H1 (cell line): Measurements from ENCODE around the gene CD58. TPM values are rescaled to one million over a fixed set of nuclear protein-coding genes. Genes with fewer than 3 reads are reported as not detected.

Source experiments
- CTCF ChIA-PET: fragments of 300-600 bp; sonication (Branson Sonifier 250); formaldehyde crosslinking; loops from one replicate; lab custom pipeline; 2021; ENCODE audit not compliant: partially characterized antibody; lab: Charles Lee
- POLR2A ChIA-PET: fragments of 300-600 bp; sonication (Branson Sonifier 250); formaldehyde crosslinking; loops from one replicate; lab custom pipeline; 2021; ENCODE audit warnings: inconsistent platforms; ENCODE audit not compliant: partially characterized antibody; lab: Charles Lee
- DNase-seq, 2 experiments: peaks; one replicate each; pipeline versions ENCODE4 v3.0.0 to v3.0.0-alpha.2; 2010 to 2022; ENCODE audit warnings: low spot score in 2 of 2, low read depth in 1 of 2, mixed read lengths in 1 of 2
- FAIRE-seq: peaks from 2 replicates; lab custom pipeline; 2011; peaks lifted over from hg19 to GRCh38; lab: Jason Lieb, UNC
- H2AFZ ChIP-seq: 2 replicates; pipeline ENCODE4 v1.8.1; 2012; ENCODE audit warnings: low read length, inconsistent platforms
- H2AK5ac ChIP-seq: 2 replicates; pipeline ENCODE4 v1.6.1; 2013; ENCODE audit warnings: low read depth, low read length
- H2BK120ac ChIP-seq: replicated peaks from 2 replicates; pipeline ENCODE3; 2013; ENCODE audit warnings: low read depth, low read length, inconsistent platforms
- H2BK12ac ChIP-seq: 2 replicates; pipeline ENCODE4 v1.6.1; 2013; ENCODE audit warnings: low read depth, low read length
- H2BK15ac ChIP-seq: 2 replicates; pipeline ENCODE4 v1.6.1; 2013; ENCODE audit warnings: low read length
- H2BK20ac ChIP-seq: 2 replicates; pipeline ENCODE4 v1.6.1; 2013; ENCODE audit warnings: low read length
- H2BK5ac ChIP-seq: 2 replicates; pipeline ENCODE4 v1.6.1; 2013; ENCODE audit warnings: low read depth, low read length
- H3K14ac ChIP-seq: 2 replicates; pipeline ENCODE4 v1.6.1; 2013; ENCODE audit warnings: inconsistent platforms; ENCODE audit not compliant: insufficient read length
- H3K18ac ChIP-seq: 2 replicates; pipeline ENCODE4 v1.6.1; 2013; ENCODE audit warnings: low read length; ENCODE audit errors: extremely low read depth
- H3K23ac ChIP-seq: 2 replicates; pipeline ENCODE4 v1.6.1; 2013; ENCODE audit warnings: inconsistent platforms; ENCODE audit not compliant: insufficient read length
- H3K23me2 ChIP-seq: 2 replicates; pipeline ENCODE4 v1.6.1; 2013; ENCODE audit warnings: low read depth, low read length
- H3K27ac ChIP-seq: 2 replicates; pipeline ENCODE4 v1.6.1; 2011; ENCODE audit warnings: low read depth, low read length, inconsistent platforms
- H3K27me3 ChIP-seq, 4 experiments: replicated peaks in 1 of 4; 1 replicate in 1 of 4; 2 replicates in 3 of 4; pipeline versions ENCODE4 v1.6.1 to v1.8.1; 2011 to 2013; ENCODE audit warnings: low read length in 3 of 4, mild to moderate bottlenecking in 3 of 4, inconsistent platforms in 2 of 4, mixed read lengths in 2 of 4, moderate library complexity in 1 of 4; ENCODE audit not compliant: control insufficient read depth in 3 of 4, insufficient read depth in 3 of 4; ENCODE audit errors: extremely low read depth in 1 of 4
- H3K36me3 ChIP-seq, 4 experiments: 2 replicates each; pipeline versions ENCODE4 v1.6.1 to v1.8.1; 2011 to 2013; ENCODE audit warnings: mild to moderate bottlenecking in 4 of 4, low read length in 3 of 4, moderate library complexity in 2 of 4, control low read depth in 1 of 4, inconsistent platforms in 1 of 4; ENCODE audit not compliant: insufficient read depth in 4 of 4, control insufficient read depth in 2 of 4
- H3K4ac ChIP-seq: replicated peaks from 2 replicates; pipeline ENCODE3; 2013; ENCODE audit warnings: low read length, low read depth, mixed read lengths, inconsistent platforms; ENCODE audit not compliant: insufficient read length
- H3K4me1 ChIP-seq, 4 experiments: replicated peaks in 1 of 4; 1 replicate in 1 of 4; 2 replicates in 3 of 4; pipeline versions ENCODE4 v1.6.1 to v1.8.1; 2011 to 2013; ENCODE audit warnings: low read length in 3 of 4, inconsistent platforms in 2 of 4, mixed read lengths in 1 of 4; ENCODE audit not compliant: insufficient read depth in 4 of 4, control insufficient read depth in 3 of 4
- H3K4me2 ChIP-seq, 2 experiments: 2 replicates each; pipeline versions ENCODE4 v1.6.1 to v1.8.1; 2011 to 2013; ENCODE audit warnings: low read depth in 2 of 2, low read length in 2 of 2, control low read depth in 1 of 2, inconsistent platforms in 1 of 2, mild to moderate bottlenecking in 1 of 2; ENCODE audit not compliant: insufficient read depth in 1 of 2
- H3K4me3 ChIP-seq, 4 experiments: fragments of 200-600, 300-600 bp in 1 of 4; sonication (generic), shearing (Covaris generic), sonication (Bioruptor Twin) in 1 of 4; 2 replicates each; pipeline versions ENCODE4 v1.5.1 to v1.8.1; 2011 to 2016; ENCODE audit warnings: low read length in 4 of 4, low read depth in 3 of 4, control low read depth in 2 of 4, inconsistent platforms in 2 of 4, mild to moderate bottlenecking in 2 of 4, mixed read lengths in 1 of 4, moderate library complexity in 1 of 4; ENCODE audit not compliant: insufficient read depth in 2 of 4; ENCODE audit errors: extremely low read depth in 1 of 4
- H3K56ac ChIP-seq: replicated peaks from 2 replicates; pipeline ENCODE3; 2013; ENCODE audit warnings: low read depth, mild to moderate bottlenecking, mixed read lengths, low read length, inconsistent platforms; ENCODE audit not compliant: insufficient read length
- H3K79me1 ChIP-seq: 2 replicates; pipeline ENCODE4 v1.6.1; 2013; ENCODE audit warnings: low read depth, low read length, control low read depth
- H3K79me2 ChIP-seq, 2 experiments: 2 replicates each; pipeline versions ENCODE4 v1.6.1 to v1.8.1; 2012 to 2013; ENCODE audit warnings: low read length in 2 of 2, mild to moderate bottlenecking in 2 of 2, inconsistent platforms in 1 of 2; ENCODE audit not compliant: insufficient read depth in 2 of 2, control insufficient read depth in 1 of 2
- H3K9ac ChIP-seq, 4 experiments: replicated peaks in 1 of 4; 1 replicate in 1 of 4; 2 replicates in 3 of 4; pipeline versions ENCODE4 v1.6.1 to v1.8.1; 2011 to 2013; ENCODE audit warnings: low read depth in 3 of 4, low read length in 3 of 4, control low read depth in 2 of 4, mild to moderate bottlenecking in 2 of 4, moderate library complexity in 2 of 4, inconsistent platforms in 1 of 4; ENCODE audit errors: extremely low read depth in 1 of 4
- H3K9me3 ChIP-seq, 2 experiments: 2 replicates each; pipeline versions ENCODE4 v1.6.1 to v1.8.1; 2012 to 2013; ENCODE audit warnings: mild to moderate bottlenecking in 2 of 2, moderate library complexity in 2 of 2, control low read depth in 1 of 2, inconsistent platforms in 1 of 2, low read depth in 1 of 2, low read length in 1 of 2, mixed read lengths in 1 of 2; ENCODE audit not compliant: insufficient read depth in 2 of 2
- H4K20me1 ChIP-seq, 2 experiments: replicated peaks in 1 of 2; 2 replicates each; pipeline versions ENCODE3 to v1.8.1; 2011 to 2013; ENCODE audit warnings: inconsistent platforms in 2 of 2, low read length in 2 of 2, mild to moderate bottlenecking in 1 of 2; ENCODE audit not compliant: insufficient read depth in 2 of 2, control insufficient read depth in 1 of 2
- H4K5ac ChIP-seq: 2 replicates; pipeline ENCODE4 v1.6.1; 2013; ENCODE audit warnings: low read length, low read depth, mixed read lengths, inconsistent platforms; ENCODE audit not compliant: insufficient read length
- H4K8ac ChIP-seq: 2 replicates; pipeline ENCODE4 v1.8.0; 2013; ENCODE audit warnings: mild to moderate bottlenecking, moderate library complexity, low read length, inconsistent platforms; ENCODE audit not compliant: insufficient read depth; ENCODE audit errors: extremely low read depth
- H4K91ac ChIP-seq: replicated peaks from 2 replicates; pipeline ENCODE3; 2013; ENCODE audit warnings: low read length, mixed read lengths, inconsistent platforms; ENCODE audit not compliant: insufficient read length
- ATF3 ChIP-seq: IDR thresholded peaks from 2 replicates; pipeline ENCODE4 v1.6.1; 2011; ENCODE audit warnings: low read depth, mild to moderate bottlenecking, low read length; ENCODE audit not compliant: insufficient read depth
- BACH1 ChIP-seq: IDR thresholded peaks from 2 replicates; pipeline ENCODE4 v1.6.1; 2012; ENCODE audit warnings: low read length, improper control_type of control experiment
- CHD1 ChIP-seq: IDR thresholded peaks from 2 replicates; pipeline ENCODE4 v1.6.1; 2012; ENCODE audit warnings: low read depth, low read length, improper control_type of control experiment
- FOSL1 ChIP-seq: IDR thresholded peaks from 2 replicates; pipeline ENCODE4 v1.6.1; 2011; ENCODE audit warnings: mild to moderate bottlenecking, low read depth, low read length, moderate library complexity; ENCODE audit not compliant: insufficient read depth
- KDM1A ChIP-seq: fragments of 200-600, 300-600 bp; sonication (generic); IDR thresholded peaks from 2 replicates; pipeline ENCODE4 v1.7.1; 2016; ENCODE audit warnings: mild to moderate bottlenecking, low read length, borderline replicate concordance
- MAX ChIP-seq: IDR thresholded peaks from 2 replicates; pipeline ENCODE4 v1.6.1; 2012; ENCODE audit warnings: inconsistent platforms
- NANOG ChIP-seq: IDR thresholded peaks from 2 replicates; pipeline ENCODE4 v1.6.1; 2011; ENCODE audit warnings: low read length, low read depth, mild to moderate bottlenecking, inconsistent platforms; ENCODE audit not compliant: insufficient read depth, poor library complexity, severe bottlenecking
- POLR2AphosphoS5 ChIP-seq: IDR thresholded peaks from 2 replicates; pipeline ENCODE4 v1.6.1; 2011; ENCODE audit warnings: low read depth, low read length
- POU5F1 ChIP-seq: IDR thresholded peaks from 2 replicates; pipeline ENCODE4 v1.6.1; 2011; ENCODE audit warnings: low read depth, mild to moderate bottlenecking, low read length, moderate library complexity
- SAP30 ChIP-seq: fragments of 300-600 bp; sonication (generic); IDR thresholded peaks from 2 replicates; pipeline ENCODE4 v1.7.1; 2012; ENCODE audit warnings: low read length, moderate library complexity, mild to moderate bottlenecking, inconsistent platforms; ENCODE audit not compliant: insufficient read depth, insufficient replicate concordance
- ZNF274 ChIP-seq: IDR thresholded peaks from 2 replicates; pipeline ENCODE4 v1.7.0; 2012; ENCODE audit warnings: low read length, borderline replicate concordance; ENCODE audit errors: extremely low read depth
- WGBS, 2 experiments: shearing (Covaris generic) in 1 of 2; methylation state at CpG; one replicate each; pipeline versions ENCODE4 v1.1.6 to v1.1.7; 2013 to 2015; ENCODE audit warnings: low lambda C conversion rate in 2 of 2, mixed read lengths in 2 of 2, inconsistent platforms in 1 of 2, low coverage in 1 of 2, missing lambda C conversion rate in 1 of 2; ENCODE audit not compliant: insufficient replicate concordance in 2 of 2, insufficient coverage in 1 of 2, insufficient read length in 1 of 2; ENCODE audit errors: extremely low coverage in 1 of 2, missing lambda C conversion rate in 1 of 2; 5-methylcytosine and 5-hydroxymethylcytosine counted together
- polyA plus RNA-seq, 7 experiments: library from polyadenylated mRNA; depleted of rRNA in 3 of 7; stranded (reverse) in 5 of 7; unstranded in 2 of 7; fragments of >200 nt in 5 of 7; fragments of 200-250 nt in 2 of 7; gene quantifications; 1 replicate in 5 of 7; 2 replicates in 1 of 7; 4 replicates in 1 of 7; pipeline versions ENCODE4 v1.2.1 to v1.2.3, GENCODE V29; 2011 to 2013; ENCODE audit warnings: missing spikeins in 2 of 7, mixed read lengths in 2 of 7
- total RNA-seq: library from RNA; stranded (reverse); fragmentation: NEBNext Ultra II Directional; extraction: Animal tissue kit (Norgen Biotek cat#: 25700); gene quantifications from 2 replicates; pipeline ENCODE4 v1.2.1, GENCODE V29; 2021

The CD58 gene
- total and polyA plus RNA-seq, 2 of the 8 experiments (the other 6 are each of a cell fraction or from before 2014, with no cell fraction given), result 5.3 to 5.5 TPM

- Histone ChIP-seq H3K9me3 (no peaks in the 10 kb centered on the region; a peak in 1 of 4 replicates), H3K79me2 (no peaks in the 10 kb centered on the region), H3K23me2 (no peaks in the 10 kb centered on the region), H2BK12ac (no peak overlapping the region), H3K4me2 (no peak overlapping the region), H3K4ac (no peak overlapping the region), H3K27me3 (no peaks in the 10 kb centered on the region), H4K5ac (no peak overlapping the region), H3K4me1 (no peaks in the 10 kb centered on the region), H4K91ac (no peak overlapping the region), H2BK20ac (no peak overlapping the region), H3K23ac (no peak overlapping the region), H3K14ac (no peak overlapping the region), H3K36me3 (peaks cover 0 to 4% (median 0%) of the 10 kb centered on the region in 4 experiments; a peak in 1 of 8 replicates), H4K20me1 (no peaks in the 10 kb centered on the region), H3K27ac (no peak overlapping the region), H2BK120ac (no peak overlapping the region), H3K4me3 (no peak overlapping the region), H4K8ac (no peak overlapping the region), H3K79me1 (no peaks in the 10 kb centered on the region), H3K18ac (no peak overlapping the region), H2BK5ac (no peak overlapping the region), H2AFZ (no peak overlapping the region), H3K56ac (no peak overlapping the region), H2BK15ac (no peak overlapping the region), H2AK5ac (no peak overlapping the region), H3K9ac (no peak overlapping the region)
- ChIA-PET CTCF (interaction anchor here (1.3 to 2.1 kb wide), 2 partner anchors 21 to 36 kb away, joined by 3 to 5 read pairs; no protein-coding TSS in a partner anchor), POLR2A (no interaction called here)
- no peak for DNase-seq
- no peak for FAIRE-seq
- WGBS, 2 experiments, result 100% methylated on average over 1 of the region's 1 CpG; no CpG with 5 or more reads in 1 of the 2 experiments
- TF ChIP-seq ATF3 (no peak), BACH1 (no peak), POU5F1 (no peak), MAX (no peak), ZNF274 (no peak), POLR2AphosphoS5 (no peak), CHD1 (no peak), FOSL1 (no peak), NANOG (no peak), KDM1A (no peak), SAP30 (no peak)
Measured at GRCh38 chr1:116537898-116538297, 32.9 kb downstream of the CD58 start.
